ENCODE measurements around the gene HSBP1.

HSBP1 gene

DNA sequence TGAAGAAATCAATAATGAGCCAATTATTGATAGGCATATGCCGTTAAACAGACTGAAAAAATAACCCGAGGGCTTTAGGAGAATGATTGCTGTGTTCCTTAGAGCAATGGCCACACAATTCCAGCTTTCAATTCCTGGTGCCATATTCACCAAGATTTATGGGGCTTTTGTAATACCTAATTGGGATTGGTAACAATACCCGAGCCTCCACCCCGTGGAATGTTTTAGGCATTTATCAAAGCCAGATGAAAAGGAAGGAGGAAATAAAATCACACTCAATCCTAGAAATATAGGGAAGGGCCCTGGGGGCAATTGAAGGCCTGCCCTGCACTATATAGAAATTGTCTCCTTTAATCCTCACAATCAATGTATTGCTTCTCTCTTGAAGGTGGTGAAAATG, 49.0 kb downstream of the HSBP1 start:
- ATAC-seq (ENCODE audit: low read depth) (no peak), DNase-seq (ENCODE audit: low spot score in 2 of 2) (no peak)
- Mint-ChIP-seq H3K4me1 (no peaks in the 10 kb centered on the region), H3K9me3 (no peaks in the 10 kb centered on the region), H3K27me3 (peaks cover 11% of the 10 kb centered on the region), H3K27ac (no peak overlapping the region), H3K4me3 (no peak overlapping the region), H3K36me3 (no peaks in the 10 kb centered on the region)

DNA sequence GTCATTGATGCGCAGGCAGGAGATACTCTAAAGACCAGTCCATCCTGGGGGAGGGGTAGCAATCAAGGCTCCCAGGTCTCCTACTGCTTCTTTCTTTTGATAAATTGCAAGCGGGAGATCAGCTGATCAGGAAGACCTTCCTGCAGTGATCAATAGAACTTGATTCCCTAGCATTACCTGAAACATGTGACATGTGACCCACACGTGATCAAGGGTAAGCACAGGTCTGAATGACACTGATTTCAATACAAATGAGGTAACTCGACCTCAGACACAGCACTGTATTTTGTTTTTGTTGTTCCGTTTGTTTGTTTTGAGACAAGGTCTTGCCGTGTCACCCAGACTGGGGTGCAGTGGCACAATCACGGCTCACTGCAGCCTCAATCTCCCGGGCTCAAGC, 51.5 kb downstream of the HSBP1 start:
- no peaks in the 10 kb centered on the region for H3K36me3 Mint-ChIP-seq
- no peak overlapping the region for H3K27ac Mint-ChIP-seq
- H3K4me1 Mint-ChIP-seq: no peaks in the 10 kb centered on the region
- no peak overlapping the region for H3K4me3 Mint-ChIP-seq
- ATAC-seq (ENCODE audit: low read depth) (no peak), DNase-seq (ENCODE audit: low spot score in 2 of 2) (no peak)
- no peaks in the 10 kb centered on the region for H3K9me3 Mint-ChIP-seq
- H3K27me3 Mint-ChIP-seq: peaks cover 6% of the 10 kb centered on the region

DNA sequence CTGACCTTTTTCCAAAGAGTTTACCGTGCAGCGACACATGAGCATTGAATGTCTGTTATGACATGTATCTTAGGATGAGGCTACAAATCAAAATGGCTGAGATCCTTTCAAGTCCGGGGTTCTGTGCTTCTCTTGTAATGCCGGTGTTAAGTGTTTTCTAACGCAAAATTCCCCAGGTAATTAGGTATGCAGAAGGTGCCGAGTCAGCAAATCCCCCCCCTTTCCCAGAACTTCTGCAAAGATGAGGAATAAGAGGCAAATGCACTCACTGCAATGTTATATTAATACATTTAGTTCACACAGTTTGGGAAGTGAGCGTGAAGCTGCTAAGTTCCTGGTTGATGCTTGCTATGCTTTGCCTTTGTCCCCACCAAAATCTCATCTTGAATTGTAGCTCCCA, 54.9 kb downstream of the HSBP1 start:
- ATAC-seq (ENCODE audit: low read depth) (no peak), DNase-seq (ENCODE audit: low spot score in 2 of 2) (no peak)
- Mint-ChIP-seq H3K9me3 (peaks cover 6% of the 10 kb centered on the region), H3K36me3 (no peaks in the 10 kb centered on the region), H3K27ac (no peak overlapping the region), H3K27me3 (peaks cover 6% of the 10 kb centered on the region), H3K4me3 (no peak overlapping the region), H3K4me1 (peaks cover 4% of the 10 kb centered on the region)

DNA sequence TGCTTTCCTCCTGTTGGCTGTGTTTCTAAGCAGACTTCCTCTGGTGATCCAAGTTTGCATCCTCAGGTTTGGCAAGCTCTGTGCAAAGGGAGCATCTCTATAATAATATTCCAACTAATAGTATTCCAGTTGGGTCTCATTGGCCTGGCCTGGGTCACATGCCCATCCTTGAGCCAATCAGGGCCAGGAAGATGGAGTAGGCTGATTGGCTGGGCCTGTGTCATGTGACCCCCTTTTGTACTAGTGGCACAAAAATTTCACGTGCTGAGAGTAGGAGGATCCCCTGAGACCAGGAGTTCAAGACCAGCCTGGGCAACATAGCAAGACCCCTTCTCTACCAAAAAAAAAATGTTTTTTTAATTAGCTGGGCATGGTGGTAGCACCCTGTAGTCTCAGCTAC, 55.9 kb downstream of the HSBP1 start:
- Mint-ChIP-seq H3K4me1 (peaks cover 4% of the 10 kb centered on the region), H3K27me3 (peaks cover 6% of the 10 kb centered on the region), H3K4me3 (no peak overlapping the region), H3K27ac (no peak overlapping the region), H3K9me3 (peaks cover 6% of the 10 kb centered on the region), H3K36me3 (no peaks in the 10 kb centered on the region)
- ATAC-seq (ENCODE audit: low read depth) (no peak), DNase-seq (ENCODE audit: low spot score in 2 of 2) (no peak)
